Heart left ventricle (tissue), 13 donors: ENCODE measurements around the gene NPBWR2.

Experiments
- CTCF ChIP-seq, 12 donors: fragments of 200-600 bp; sonication (generic) in 4 of 12; IDR thresholded peaks; one replicate each; pipeline versions ENCODE4 v1.5.0 to v1.8.0; 2018 to 2022; ENCODE audit warnings: antibody characterized with exemption in 12 of 12, mild to moderate bottlenecking in 5 of 12
- POLR2A ChIP-seq, 2 donors: fragments of 450-650 bp; IDR thresholded peaks; one replicate each; pipeline ENCODE4 v1.6.1; 2017; ENCODE audit warnings: antibody characterized with exemption in 2 of 2, mild to moderate bottlenecking in 2 of 2, moderate library complexity in 2 of 2
- donor health status: ischemic (EF 13 %, LVEDD 7.1; RV severe dilation, severe dysfunction).
- donor health status: DM: no; HTN: yes; CAD: no.
- donor health status: DM: no; HTN: no; CAD: no.
- donor health status: ischemic (EF 25% LVEDD 6.9; RV normal size, moderate dysfunction).
- donor health status: ischemic (EF 25% LVEDD 5.7; RV mildly dilated, moderate dysfunction).
- donor health status: ischemic (EF 35%, LVEDD 5.7; RV mildly dilated, moderate dysfunction).
- donor health status: nonischemic (EF 11% LVEDD 7.7; RV severe dilation, severe dysfunction).
- donor health status: DM: yes; HTN: yes; CAD: no.
- donor health status: PGD.
- donor health status: ischemic (EF 29% LVEDD 5.4; RV normal size, mild dysfunction).
- donor health status: nonischemic (EF 23%, LVEDD 6.1; RV moderate dilation, normal function).

DNA sequence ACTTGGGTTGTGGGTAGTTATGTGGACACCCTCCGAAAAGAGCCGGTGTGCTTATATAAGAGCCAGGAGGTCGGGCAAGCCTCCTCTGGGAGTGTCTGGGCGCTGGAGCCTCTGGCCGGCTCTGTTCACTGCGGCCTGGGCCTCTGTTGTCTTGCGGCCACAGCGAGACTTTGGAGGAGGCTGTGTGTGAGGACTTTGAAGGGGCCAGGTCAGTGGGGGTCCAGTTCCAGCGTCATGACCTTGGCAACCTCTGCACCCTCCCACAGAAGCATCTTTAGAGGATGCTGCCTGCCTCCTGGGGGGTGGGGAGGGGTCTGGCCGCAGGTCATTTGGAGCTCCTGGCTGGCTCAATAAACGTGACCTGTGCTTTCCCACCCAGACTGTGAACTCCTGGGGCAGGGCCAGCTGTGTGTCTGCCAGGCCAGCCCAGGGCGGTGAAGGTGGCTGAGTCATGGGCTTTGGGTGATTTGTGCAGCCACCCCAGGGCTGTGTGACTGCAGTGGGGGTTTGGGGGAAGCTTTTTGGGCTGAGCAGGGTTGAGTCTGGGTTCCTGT, 43.1 kb downstream of the NPBWR2 start:
- no peak for TF ChIP-seq CTCF (IDR thresholded peaks at IDR 0.05)
- TF ChIP-seq POLR2A (IDR thresholded peaks at IDR 0.05) = no peak
